ENCODE data around the gene PIP4K2A. TPM values are rescaled to one million over a fixed set of nuclear protein-coding genes. Genes with fewer than 3 reads are reported as not detected.
"Not testable (repeated sequence)": the region's sequence is repeated elsewhere in the genome, so short reads cannot be mapped to it uniquely, and the experiment has no call there.

PIP4K2A gene
- total RNA-seq, 1 experiment from 2014 or later = 21.4 TPM

DNA sequence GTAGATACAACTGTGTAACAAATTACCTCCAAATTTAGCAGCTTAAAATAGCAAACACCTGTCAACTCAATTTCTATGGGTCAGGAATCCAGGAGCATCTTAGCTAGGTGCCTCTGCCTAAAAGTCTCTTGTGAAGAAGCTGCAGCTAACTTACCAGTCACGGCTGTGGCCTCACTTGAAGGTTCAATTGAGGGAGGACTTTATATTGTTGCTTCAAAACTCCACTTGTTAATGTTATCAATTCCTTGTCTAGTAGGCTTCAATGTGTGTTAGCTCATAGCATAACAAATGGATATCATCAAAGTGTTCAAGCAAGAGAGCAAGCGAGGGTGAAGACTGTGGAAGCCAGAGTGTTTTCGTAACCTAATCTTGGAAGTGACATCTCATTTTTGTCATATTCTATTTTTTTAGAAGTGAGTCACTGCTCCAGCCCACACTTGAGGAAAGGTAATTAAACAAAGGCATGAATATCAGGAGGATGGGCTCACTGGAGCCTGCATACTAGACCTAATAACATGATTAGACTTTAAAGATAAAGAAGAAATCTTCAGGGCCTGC lies 196.1 kb downstream of the PIP4K2A start:
- no peaks in the 10 kb centered on the region for H3K36me3 ChIP-seq (ENCODE audit: low read depth)
- CTCF ChIA-PET = no interaction called here
- H3K27ac ChIP-seq = no peak overlapping the region
- intact Hi-C loops (cut with micrococcal nuclease; ENCODE audit: unreplicated experiment) = no loop called here
- no peak for DNase-seq
- POLR2A ChIA-PET (ENCODE audit: unreplicated experiment) = no interaction called here
- no peak overlapping the region for H3K4me2 ChIP-seq
- no peaks in the 10 kb centered on the region for H3K79me2 ChIP-seq (ENCODE audit: low read depth)
- no peaks in the 10 kb centered on the region for H4K20me1 ChIP-seq (ENCODE audit: insufficient read depth)
- TF ChIP-seq, protein P1, sequence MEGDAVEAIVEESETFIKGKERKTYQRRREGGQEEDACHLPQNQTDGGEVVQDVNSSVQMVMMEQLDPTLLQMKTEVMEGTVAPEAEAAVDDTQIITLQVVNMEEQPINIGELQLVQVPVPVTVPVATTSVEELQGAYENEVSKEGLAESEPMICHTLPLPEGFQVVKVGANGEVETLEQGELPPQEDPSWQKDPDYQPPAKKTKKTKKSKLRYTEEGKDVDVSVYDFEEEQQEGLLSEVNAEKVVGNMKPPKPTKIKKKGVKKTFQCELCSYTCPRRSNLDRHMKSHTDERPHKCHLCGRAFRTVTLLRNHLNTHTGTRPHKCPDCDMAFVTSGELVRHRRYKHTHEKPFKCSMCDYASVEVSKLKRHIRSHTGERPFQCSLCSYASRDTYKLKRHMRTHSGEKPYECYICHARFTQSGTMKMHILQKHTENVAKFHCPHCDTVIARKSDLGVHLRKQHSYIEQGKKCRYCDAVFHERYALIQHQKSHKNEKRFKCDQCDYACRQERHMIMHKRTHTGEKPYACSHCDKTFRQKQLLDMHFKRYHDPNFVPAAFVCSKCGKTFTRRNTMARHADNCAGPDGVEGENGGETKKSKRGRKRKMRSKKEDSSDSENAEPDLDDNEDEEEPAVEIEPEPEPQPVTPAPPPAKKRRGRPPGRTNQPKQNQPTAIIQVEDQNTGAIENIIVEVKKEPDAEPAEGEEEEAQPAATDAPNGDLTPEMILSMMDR (conservative IDR thresholded peaks at IDR 0.05) = no peak
- TF ChIP-seq EZH2 (IDR thresholded peaks at IDR 0.05; ENCODE audit: low read depth) = no peak
- H3K9me2 ChIP-seq (ENCODE audit: insufficient read depth) = no peaks in the 10 kb centered on the region; the same call in 1 of the 2 replicates
- H3K27me3 ChIP-seq (ENCODE audit: insufficient read depth, low read depth) = no peaks in the 10 kb centered on the region
- H3K4me3 ChIP-seq = no peak overlapping the region
- no peak overlapping the region for H2AFZ ChIP-seq
- no peaks in the 10 kb centered on the region for H3F3A ChIP-seq (ENCODE audit: insufficient read depth, low read depth)
- H3K9me3 ChIP-seq (ENCODE audit: insufficient read depth, low read depth) = no peaks in the 10 kb centered on the region
- no TSS peak for BruUV-seq (replicated peaks)
- no peaks in the 10 kb centered on the region for H3K4me1 ChIP-seq (replicated peaks; ENCODE audit: insufficient read depth)

DNA sequence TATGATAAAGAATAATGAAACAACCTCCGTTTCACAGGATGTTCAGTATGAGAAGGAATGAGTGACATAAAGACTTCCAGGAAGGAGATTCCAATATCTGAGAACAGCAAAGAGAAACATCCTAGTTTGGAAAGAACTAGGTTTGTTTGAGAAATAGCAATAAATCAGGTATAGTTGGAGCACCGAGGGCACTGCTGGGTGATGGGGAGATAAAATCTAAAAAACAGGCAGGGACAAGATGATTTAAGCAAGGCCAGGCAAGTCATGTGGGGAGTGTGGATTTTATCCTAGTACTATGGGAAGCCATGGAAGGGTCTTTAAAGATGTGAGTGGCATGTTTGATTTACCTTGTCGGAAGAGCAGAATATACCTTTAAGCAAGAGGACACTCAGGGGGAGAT lies 199.4 kb downstream of the PIP4K2A start:
- Histone ChIP-seq H3K9me2 (ENCODE audit: insufficient read depth) (no peaks in the 10 kb centered on the region; the same call in 1 of the 2 replicates), H3K4me1 (replicated peaks; ENCODE audit: insufficient read depth) (no peaks in the 10 kb centered on the region), H3K36me3 (ENCODE audit: low read depth) (no peaks in the 10 kb centered on the region), H3K79me2 (ENCODE audit: low read depth) (no peaks in the 10 kb centered on the region), H3K4me2 (no peak overlapping the region), H3K9me3 (ENCODE audit: insufficient read depth, low read depth) (no peaks in the 10 kb centered on the region), H2AFZ (no peak overlapping the region), H3K27ac (no peak overlapping the region), H3F3A (ENCODE audit: insufficient read depth, low read depth) (no peaks in the 10 kb centered on the region), H4K20me1 (ENCODE audit: insufficient read depth) (no peaks in the 10 kb centered on the region), H3K27me3 (ENCODE audit: insufficient read depth, low read depth) (no peaks in the 10 kb centered on the region), H3K4me3 (no peak overlapping the region)
- intact Hi-C loops (cut with micrococcal nuclease; ENCODE audit: unreplicated experiment) = no loop called here
- POLR2A ChIA-PET (ENCODE audit: unreplicated experiment) = no interaction called here
- CTCF ChIA-PET = no interaction called here
- TF ChIP-seq, protein P1 (conservative IDR thresholded peaks at IDR 0.05) = no peak
- no peak for TF ChIP-seq EZH2 (IDR thresholded peaks at IDR 0.05; ENCODE audit: low read depth)
- BruUV-seq (replicated peaks) = no TSS peak
- no peak for DNase-seq

DNA sequence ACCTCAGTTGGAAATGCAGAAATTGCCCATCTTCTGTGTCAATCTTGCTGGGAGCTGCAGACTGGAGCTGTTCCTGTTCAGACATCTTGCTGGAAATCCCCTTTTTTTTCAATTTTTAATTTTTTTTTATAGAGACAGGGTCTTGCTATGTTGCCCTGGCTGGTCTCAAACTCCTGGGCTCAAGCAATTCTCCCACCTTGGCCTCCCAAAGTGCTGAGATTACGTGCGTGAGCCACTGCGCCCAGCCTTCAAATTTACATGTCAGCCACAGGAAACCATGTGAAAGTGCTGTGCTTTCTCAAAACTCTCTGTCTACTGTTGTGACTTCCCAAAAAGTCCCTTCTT lies 200.0 kb downstream of the PIP4K2A start:
- H3F3A ChIP-seq (ENCODE audit: insufficient read depth, low read depth); H2AFZ ChIP-seq; H3K4me1 ChIP-seq (replicated peaks; ENCODE audit: insufficient read depth); BruUV-seq (replicated peaks); H3K4me3 ChIP-seq; DNase-seq; H4K20me1 ChIP-seq (ENCODE audit: insufficient read depth); H3K9me3 ChIP-seq (ENCODE audit: insufficient read depth, low read depth); H3K36me3 ChIP-seq (ENCODE audit: low read depth); H3K27ac ChIP-seq; H3K9me2 ChIP-seq (ENCODE audit: insufficient read depth); CTCF ChIA-PET; H3K79me2 ChIP-seq (ENCODE audit: low read depth); intact Hi-C loops (cut with micrococcal nuclease; ENCODE audit: unreplicated experiment); H3K27me3 ChIP-seq (ENCODE audit: insufficient read depth, low read depth): not testable (repeated sequence)
- peak overlapping the region; percentile 66 for H3K4me2 ChIP-seq
- POLR2A ChIA-PET (ENCODE audit: unreplicated experiment) = interaction anchor here (0.7 kb wide), 1 partner anchor 78 kb away, joined by 5 read pairs; no protein-coding TSS in a partner anchor

DNA sequence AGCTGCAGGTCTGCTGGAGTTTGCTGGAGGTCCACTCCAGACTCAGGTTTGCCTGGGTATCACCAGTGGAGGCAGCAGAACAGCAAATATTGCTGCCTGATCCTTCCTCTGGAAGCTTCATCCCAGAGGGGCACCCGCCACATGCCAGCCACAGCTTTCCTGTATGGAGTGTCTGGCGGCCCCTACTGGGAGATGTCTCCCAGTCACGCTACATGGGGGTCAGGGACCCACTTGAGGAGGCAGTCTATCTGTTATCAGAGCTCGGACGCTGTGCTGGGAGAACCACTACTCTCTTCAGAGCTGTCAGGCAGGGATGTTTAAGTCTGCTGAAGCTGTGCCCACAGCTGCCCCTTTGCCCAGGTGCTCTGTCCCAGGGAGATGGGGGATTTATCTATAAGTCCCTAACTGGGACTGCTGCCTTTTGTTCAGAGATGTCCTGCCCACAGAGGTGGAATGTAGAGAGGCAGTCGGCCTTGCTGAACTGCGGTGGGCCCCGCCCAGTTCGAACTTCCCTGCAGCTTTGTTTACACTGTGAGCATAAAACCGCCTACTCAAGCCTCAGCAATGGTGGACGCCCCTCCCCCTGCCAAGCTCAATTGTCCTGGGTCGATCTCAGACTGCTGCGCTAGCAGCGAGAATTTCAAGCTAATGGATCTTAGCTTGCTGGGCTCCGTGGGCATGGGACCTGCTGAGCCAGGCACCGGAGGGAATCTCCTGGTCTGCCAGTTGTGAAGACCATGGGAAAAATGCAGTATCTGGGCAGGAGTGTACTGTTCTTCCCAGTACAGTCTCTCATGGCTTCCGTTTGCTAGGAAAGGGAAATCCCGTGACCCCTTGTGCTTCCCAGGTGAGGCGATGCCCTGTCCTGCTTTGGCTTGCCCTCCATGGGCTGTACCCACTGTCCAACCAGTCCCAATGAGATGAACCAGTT lies 200.6 kb downstream of the PIP4K2A start:
- H4K20me1 ChIP-seq (ENCODE audit: insufficient read depth); H3K36me3 ChIP-seq (ENCODE audit: low read depth); H3K79me2 ChIP-seq (ENCODE audit: low read depth); BruUV-seq (replicated peaks); H3K27me3 ChIP-seq (ENCODE audit: insufficient read depth, low read depth); H3K27ac ChIP-seq; intact Hi-C loops (cut with micrococcal nuclease; ENCODE audit: unreplicated experiment); H3K9me3 ChIP-seq (ENCODE audit: insufficient read depth, low read depth); H3K9me2 ChIP-seq (ENCODE audit: insufficient read depth); H3K4me1 ChIP-seq (replicated peaks; ENCODE audit: insufficient read depth); H3F3A ChIP-seq (ENCODE audit: insufficient read depth, low read depth): not testable (repeated sequence)
- Histone ChIP-seq H3K4me2 (peak overlapping the region; percentile 66), H3K4me3 (peak overlapping the region; percentile 24; the same call in 1 of the 2 replicates), H2AFZ (peak overlapping the region; percentile 49; the same call in 1 of the 2 replicates)
- peak; percentile 61 to 75 for DNase-seq
- ChIA-PET POLR2A (ENCODE audit: unreplicated experiment) (interaction anchor here (0.7 kb wide), 1 partner anchor 77 kb away, joined by 5 read pairs; no protein-coding TSS in a partner anchor), CTCF (interaction anchor here (0.6 kb wide), 1 partner anchor 87 kb away, joined by 5 read pairs; no protein-coding TSS in a partner anchor)

DNA sequence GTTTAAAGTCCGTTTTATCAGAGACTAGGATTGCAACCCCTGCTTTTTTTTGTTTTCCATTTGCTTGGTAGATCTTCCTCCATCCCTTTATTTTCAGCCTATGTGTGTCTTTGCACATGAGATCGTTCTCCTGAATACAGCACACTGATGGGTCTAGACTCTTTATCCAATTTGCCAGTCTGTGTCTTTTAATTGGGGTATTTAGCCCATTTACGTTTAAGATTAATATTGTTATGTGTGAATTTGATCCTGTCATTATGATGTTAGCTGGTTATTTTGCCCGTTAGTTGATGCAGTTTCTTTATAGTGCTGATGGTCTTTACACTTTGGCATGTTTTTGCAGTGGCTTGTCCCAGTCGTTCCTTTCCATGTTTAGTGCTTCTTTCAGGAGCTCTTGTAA lies 202.4 kb downstream of the PIP4K2A start:
- BruUV-seq (replicated peaks); H3K4me2 ChIP-seq; H2AFZ ChIP-seq; DNase-seq; H3K79me2 ChIP-seq (ENCODE audit: low read depth); H3K4me3 ChIP-seq; H3K9me2 ChIP-seq (ENCODE audit: insufficient read depth); H3K27me3 ChIP-seq (ENCODE audit: insufficient read depth, low read depth); CTCF ChIA-PET; H3K4me1 ChIP-seq (replicated peaks; ENCODE audit: insufficient read depth); H3K9me3 ChIP-seq (ENCODE audit: insufficient read depth, low read depth); intact Hi-C loops (cut with micrococcal nuclease; ENCODE audit: unreplicated experiment); H3K36me3 ChIP-seq (ENCODE audit: low read depth); POLR2A ChIA-PET (ENCODE audit: unreplicated experiment); H4K20me1 ChIP-seq (ENCODE audit: insufficient read depth); H3F3A ChIP-seq (ENCODE audit: insufficient read depth, low read depth); H3K27ac ChIP-seq: not testable (repeated sequence)

DNA sequence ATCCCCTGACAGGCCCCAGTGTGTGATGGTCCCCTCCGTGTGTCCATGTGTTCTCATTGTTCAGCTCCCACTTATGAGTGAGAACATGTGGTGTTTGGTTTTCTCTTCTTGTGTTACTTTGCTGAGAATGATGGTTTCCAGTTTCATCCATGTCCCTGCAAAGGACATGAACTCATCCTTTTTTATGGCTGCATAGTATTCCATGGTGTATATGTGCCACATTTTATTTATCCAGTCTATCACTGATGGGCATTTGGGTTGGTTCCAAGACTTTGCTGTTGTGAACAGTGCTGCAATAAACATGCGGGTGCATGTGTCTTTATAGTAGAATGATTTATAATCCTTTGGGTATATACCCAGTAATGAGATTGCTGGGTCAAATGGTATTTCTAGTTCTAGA lies 206.2 kb downstream of the PIP4K2A start:
- BruUV-seq (replicated peaks); H3K27ac ChIP-seq; H3K79me2 ChIP-seq (ENCODE audit: low read depth); H3K9me2 ChIP-seq (ENCODE audit: insufficient read depth); CTCF ChIA-PET; H2AFZ ChIP-seq; H3K9me3 ChIP-seq (ENCODE audit: insufficient read depth, low read depth); H4K20me1 ChIP-seq (ENCODE audit: insufficient read depth); H3K4me2 ChIP-seq; H3F3A ChIP-seq (ENCODE audit: insufficient read depth, low read depth); H3K4me3 ChIP-seq; POLR2A ChIA-PET (ENCODE audit: unreplicated experiment); DNase-seq; H3K36me3 ChIP-seq (ENCODE audit: low read depth); intact Hi-C loops (cut with micrococcal nuclease; ENCODE audit: unreplicated experiment); H3K27me3 ChIP-seq (ENCODE audit: insufficient read depth, low read depth): not testable (repeated sequence)
- peaks cover 10% of the 10 kb centered on the region for H3K4me1 ChIP-seq (replicated peaks; ENCODE audit: insufficient read depth)
